Gastrocnemius medialis (tissue), 4 donors: ENCODE results near the gene KRTCAP2.

Experiments used
- CTCF ChIP-seq, 5 experiments: fragments of 450-650 bp in 3 of 5; fragments of 200-600 bp in 2 of 5; sonication (generic) in 2 of 5; IDR thresholded peaks in 4 of 5; conservative IDR thresholded peaks in 1 of 5; 1 replicate in 4 of 5; 2 replicates in 1 of 5; pipeline ENCODE4 v1.5.1; 2016 to 2019; ENCODE audit warnings: antibody characterized with exemption in 5 of 5, mild to moderate bottlenecking in 3 of 5, moderate library complexity in 3 of 5
- POLR2A ChIP-seq, 2 donors: fragments of 450-650 bp; IDR thresholded peaks; one replicate each; pipeline ENCODE4 v1.6.1; 2017; ENCODE audit warnings: antibody characterized with exemption in 2 of 2, mild to moderate bottlenecking in 2 of 2, moderate library complexity in 2 of 2

DNA sequence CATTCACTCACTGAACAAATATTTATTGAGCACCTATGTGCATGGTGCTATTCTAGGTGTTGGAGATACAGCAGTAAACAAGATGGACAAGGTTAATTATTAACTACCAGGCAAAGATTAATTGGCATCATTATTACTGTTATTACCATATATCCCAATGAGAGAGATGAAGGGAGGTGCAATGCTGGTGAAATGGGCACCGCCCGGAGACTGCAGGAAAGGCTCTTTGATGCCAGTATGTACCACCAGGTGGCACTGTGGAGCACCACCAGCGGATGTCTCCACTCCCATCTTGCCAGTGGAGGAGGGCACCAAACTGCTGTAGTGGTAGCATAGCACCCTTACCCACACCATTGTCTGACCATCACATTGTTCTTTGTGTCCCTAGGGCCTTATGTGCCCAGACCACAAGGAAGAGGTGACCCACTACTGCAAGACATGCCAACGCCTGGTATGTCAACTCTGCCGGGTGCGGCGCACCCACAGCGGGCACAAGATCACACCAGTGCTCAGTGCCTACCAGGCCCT is 3.5 kb upstream of the KRTCAP2 start:
- TF ChIP-seq CTCF (IDR thresholded peaks at IDR 0.05 in 4 of 5, conservative IDR thresholded peaks at IDR 0.05 in 1 of 5) (peak; percentile 78 to 91 (median 85)), POLR2A (IDR thresholded peaks at IDR 0.05) (no peak)
